Stomach (tissue), 9 donors: ENCODE results near the gene ENAH. TPM values are rescaled to one million over a fixed set of nuclear protein-coding genes. Genes with fewer than 3 reads are reported as not detected.

Experiments used
- DNase-seq, 2 donors: peaks; one replicate each; pipeline versions ENCODE4 v3.0.0 to v3.0.0-alpha.2; 2013 to 2019
- H3K27ac ChIP-seq, 5 donors: fragments of 200-600 bp in 4 of 5; sonication (generic) in 4 of 5; one replicate each; pipeline ENCODE4 v1.5.1; 2013 to 2019; ENCODE audit warnings: mild to moderate bottlenecking in 1 of 5, moderate library complexity in 1 of 5
- H3K27me3 ChIP-seq, 3 donors: fragments of 200-600 bp; sonication (generic); one replicate each; pipeline ENCODE4 v1.5.1; 2017 to 2019; ENCODE audit warnings: mixed run types in 1 of 3
- H3K36me3 ChIP-seq, 4 donors: fragments of 200-600 bp; sonication (generic); 1 replicate in 3 of 4; 2 replicates in 1 of 4; pipeline ENCODE4 v1.5.1; 2016 to 2019
- H3K4me1 ChIP-seq, 4 donors: fragments of 200-600 bp; sonication (generic); one replicate each; pipeline ENCODE4 v1.5.1; 2016 to 2019
- H3K4me3 ChIP-seq, 4 donors: fragments of 200-600 bp; sonication (generic) in 3 of 4; one replicate each; pipeline ENCODE4 v1.5.1; 2016 to 2019; ENCODE audit warnings: mild to moderate bottlenecking in 1 of 4
- H3K9me3 ChIP-seq, 4 donors: fragments of 200-600 bp; sonication (generic); one replicate each; pipeline ENCODE4 v1.5.1; 2016 to 2019
- EP300 ChIP-seq: sonication (generic); formaldehyde crosslinking; IDR thresholded peaks from one replicate; pipeline ENCODE4 v1.6.1; 2017; ENCODE audit warnings: antibody characterized with exemption
- POLR2A ChIP-seq, 4 donors: fragments of 450-650 bp; IDR thresholded peaks; one replicate each; pipeline ENCODE4 v1.6.1; 2016; ENCODE audit warnings: antibody characterized with exemption in 4 of 4, control low read depth in 2 of 4, mild to moderate bottlenecking in 1 of 4, moderate library complexity in 1 of 4
- POLR2AphosphoS5 ChIP-seq, 3 donors: sonication (generic); formaldehyde crosslinking; IDR thresholded peaks; one replicate each; pipeline ENCODE4 v1.6.1; 2016; ENCODE audit warnings: antibody characterized with exemption in 3 of 3
- WGBS, 5 donors: extraction: QIAGEN DNeasy Blood & Tissue Kit in 3 of 5; methylation state at CpG; one replicate each; pipeline versions ENCODE4 v1.1.5 to v1.1.7; 2013 to 2018; 5-methylcytosine and 5-hydroxymethylcytosine counted together
- intact Hi-C: fragments of 100-400 bp; cut with DNase I; formaldehyde crosslinking; loops from one replicate; pipeline ENCODE4 v1.15.1; 2023; ENCODE audit warnings: low total_unique reads
- polyA plus RNA-seq, 3 donors: library from polyadenylated mRNA; stranded (reverse); fragments of 200-250 nt; gene quantifications; one replicate each; pipeline ENCODE4 v1.2.3, GENCODE V29; 2013
- total RNA-seq, 5 donors: library from RNA; depleted of rRNA; stranded (reverse); fragments of >200 nt; gene quantifications; one replicate each; pipeline versions ENCODE4 v1.1.0 to v1.2.3, GENCODE V29; 2014 to 2016
- TF ChIP-seq, protein P1 (sequence below), 7 experiments: fragments of 450-650 bp in 4 of 7; fragments of 200-600 bp in 3 of 7; sonication (generic) in 3 of 7; IDR thresholded peaks; one replicate each; pipeline ENCODE4 v1.5.1; 2016 to 2019; ENCODE audit warnings: antibody characterized with exemption in 7 of 7, control low read depth in 2 of 7, mild to moderate bottlenecking in 1 of 7
- donor health status: healthy with polysubstance abuse.
- donor health status: Bipolar disorder and iron deficiency.
- donor health status: healthy.

ENAH gene
- total and polyA plus RNA-seq, 8 donors = 8.5 to 186 (median 110) TPM

DNA sequence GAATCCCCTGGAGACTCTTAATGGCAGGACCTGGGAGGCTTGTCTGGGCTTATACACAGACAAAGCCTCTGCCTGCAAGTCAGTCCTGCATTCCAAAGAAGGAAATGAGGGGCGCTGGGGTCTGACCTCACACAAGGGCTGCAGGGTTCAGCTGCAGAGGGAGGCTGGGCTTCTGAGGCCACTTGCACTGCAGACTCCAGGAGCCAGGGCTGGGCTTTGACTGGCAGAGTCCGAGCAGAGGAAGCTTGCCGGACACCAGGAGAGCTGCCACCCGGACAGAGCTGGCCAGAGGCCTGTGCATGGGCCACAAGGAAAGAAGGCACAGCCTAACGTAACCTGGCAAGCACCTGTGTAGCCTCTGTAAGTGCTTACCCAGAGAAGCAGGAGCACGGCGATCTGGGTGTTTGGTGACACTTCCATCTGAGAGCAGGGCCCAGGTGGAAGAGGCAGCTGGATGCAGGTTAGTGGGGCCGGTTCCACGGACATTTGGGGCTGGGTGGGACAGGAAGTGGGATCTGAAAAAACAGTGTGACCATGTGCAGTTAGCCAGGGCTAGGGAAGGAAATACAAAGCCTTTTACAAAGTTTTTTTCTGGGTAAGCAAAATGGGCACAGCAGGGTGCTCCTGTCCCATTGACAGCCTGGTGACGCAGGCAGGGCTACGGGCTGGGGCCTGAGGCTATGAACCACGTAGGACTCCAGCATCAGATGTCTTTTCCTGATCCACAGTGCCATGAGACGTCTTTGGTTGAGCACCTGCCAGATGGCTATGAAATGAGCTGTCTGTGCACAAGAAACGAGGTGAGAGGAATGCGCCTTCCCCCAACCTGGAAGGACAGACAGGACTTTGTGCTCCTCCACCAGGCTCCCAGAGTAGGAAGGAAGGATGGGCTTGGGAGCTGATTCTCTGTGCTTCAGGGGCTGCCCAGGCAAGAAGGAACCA, 187.8 kb downstream of the ENAH start:
- TF ChIP-seq EP300 (no peak), POLR2A (IDR thresholded peaks at IDR 0.05) (no peak), POLR2AphosphoS5 (IDR thresholded peaks at IDR 0.05) (no peak)
- TF ChIP-seq, protein P1, sequence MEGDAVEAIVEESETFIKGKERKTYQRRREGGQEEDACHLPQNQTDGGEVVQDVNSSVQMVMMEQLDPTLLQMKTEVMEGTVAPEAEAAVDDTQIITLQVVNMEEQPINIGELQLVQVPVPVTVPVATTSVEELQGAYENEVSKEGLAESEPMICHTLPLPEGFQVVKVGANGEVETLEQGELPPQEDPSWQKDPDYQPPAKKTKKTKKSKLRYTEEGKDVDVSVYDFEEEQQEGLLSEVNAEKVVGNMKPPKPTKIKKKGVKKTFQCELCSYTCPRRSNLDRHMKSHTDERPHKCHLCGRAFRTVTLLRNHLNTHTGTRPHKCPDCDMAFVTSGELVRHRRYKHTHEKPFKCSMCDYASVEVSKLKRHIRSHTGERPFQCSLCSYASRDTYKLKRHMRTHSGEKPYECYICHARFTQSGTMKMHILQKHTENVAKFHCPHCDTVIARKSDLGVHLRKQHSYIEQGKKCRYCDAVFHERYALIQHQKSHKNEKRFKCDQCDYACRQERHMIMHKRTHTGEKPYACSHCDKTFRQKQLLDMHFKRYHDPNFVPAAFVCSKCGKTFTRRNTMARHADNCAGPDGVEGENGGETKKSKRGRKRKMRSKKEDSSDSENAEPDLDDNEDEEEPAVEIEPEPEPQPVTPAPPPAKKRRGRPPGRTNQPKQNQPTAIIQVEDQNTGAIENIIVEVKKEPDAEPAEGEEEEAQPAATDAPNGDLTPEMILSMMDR (IDR thresholded peaks at IDR 0.05) = no peak
- Histone ChIP-seq H3K27me3 (no peaks in the 10 kb centered on the region), H3K36me3 (no peaks in the 10 kb centered on the region), H3K27ac (no peak overlapping the region), H3K9me3 (no peaks in the 10 kb centered on the region), H3K4me3 (no peak overlapping the region), H3K4me1 (peaks cover 9 to 53% (median 25%) of the 10 kb centered on the region in 4 donors)
- whole genome bisulfite sequencing, 5 donors = 72 to 79% (median 77%) methylated on average over 12 to 15 of the region's 15 CpGs
- DNase-seq = no peak
- intact Hi-C loops = no loop called here

DNA sequence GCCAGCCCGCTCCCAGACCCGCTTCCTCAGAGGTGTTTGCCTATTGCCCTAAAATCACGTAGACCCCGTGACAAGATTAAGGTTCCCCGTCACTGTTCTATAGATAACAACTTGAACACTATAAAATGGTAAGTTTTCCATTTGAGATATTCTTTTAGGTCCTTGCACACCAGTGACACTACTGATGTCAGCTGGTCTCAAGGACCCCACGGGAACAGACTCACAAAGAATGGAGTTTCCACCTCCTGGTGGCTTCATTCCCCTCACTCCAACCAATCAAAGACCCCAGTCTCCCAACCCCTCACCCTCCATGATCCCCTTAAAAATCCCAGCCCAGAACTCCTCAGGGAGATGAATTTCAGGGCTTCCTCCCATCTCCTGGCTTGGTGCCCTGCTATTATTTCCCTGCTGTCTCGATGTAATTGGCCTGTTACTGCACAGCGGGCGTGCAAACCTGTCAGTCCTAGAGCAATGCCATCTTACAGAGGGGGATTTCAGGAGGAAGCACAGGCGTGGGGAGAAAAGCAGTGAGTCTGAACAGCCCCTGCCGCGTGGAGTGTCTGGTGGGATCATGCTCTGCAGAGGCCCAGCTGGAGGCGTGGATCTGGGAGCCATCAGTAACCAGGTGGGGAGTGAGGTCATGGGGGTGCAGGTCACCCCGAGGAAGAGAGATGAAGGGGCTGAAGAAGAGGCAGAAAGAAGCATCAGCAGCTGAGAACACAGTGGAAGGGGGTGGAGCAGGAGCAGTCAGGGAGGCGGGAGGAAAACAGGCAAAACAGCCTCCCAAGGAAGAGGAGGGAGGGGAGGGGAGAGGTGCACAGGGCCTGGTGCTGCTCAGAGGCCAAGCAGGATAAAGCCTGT, 190.0 kb downstream of the ENAH start:
- peak in 1 of 2 donors; percentile 68 for DNase-seq
- Histone ChIP-seq H3K36me3 (no peaks in the 10 kb centered on the region), H3K4me1 (peaks cover 9 to 52% (median 29%) of the 10 kb centered on the region in 4 donors), H3K9me3 (no peaks in the 10 kb centered on the region), H3K27ac (peak overlapping the region in 1 of 5 donors; percentile 58), H3K27me3 (no peaks in the 10 kb centered on the region), H3K4me3 (no peak overlapping the region)
- intact Hi-C loops = no loop called here
- 43 to 48% (median 47%) methylated on average over 15 of the region's 15 CpGs for WGBS, 5 donors
- TF ChIP-seq, protein P1 (IDR thresholded peaks at IDR 0.05) = no peak

DNA sequence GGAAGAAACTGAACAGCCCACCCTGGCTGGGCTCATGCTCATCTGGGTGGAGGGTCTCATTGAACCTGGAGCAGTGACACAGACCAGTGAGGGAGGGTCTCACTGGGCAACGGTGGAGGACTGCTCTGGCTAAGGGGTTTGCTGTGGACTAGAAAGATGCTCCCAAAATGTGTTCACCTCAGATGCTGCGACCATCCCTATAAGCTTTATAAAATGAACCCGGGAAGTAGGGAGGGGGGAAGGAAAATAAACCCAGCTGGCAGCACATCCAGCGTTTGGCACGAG, 190.6 kb downstream of the ENAH start:
- H3K27me3 ChIP-seq = no peaks in the 10 kb centered on the region
- TF ChIP-seq EP300 (no peak), POLR2AphosphoS5 (IDR thresholded peaks at IDR 0.05) (no peak), POLR2A (IDR thresholded peaks at IDR 0.05) (no peak)
- TF ChIP-seq, protein P1 (IDR thresholded peaks at IDR 0.05) = no peak
- intact Hi-C loops = no loop called here
- no peaks in the 10 kb centered on the region for H3K9me3 ChIP-seq
- H3K27ac ChIP-seq = peak overlapping the region in 1 of 5 donors; percentile 58
- H3K4me1 ChIP-seq = peaks cover 9 to 47% (median 29%) of the 10 kb centered on the region in 4 donors
- DNase-seq = peak in 1 of 2 donors; percentile 58
- WGBS, 5 donors = 24 to 45% (median 29%) methylated on average over 5 of the region's 5 CpGs
- no peak overlapping the region for H3K4me3 ChIP-seq
- no peaks in the 10 kb centered on the region for H3K36me3 ChIP-seq

DNA sequence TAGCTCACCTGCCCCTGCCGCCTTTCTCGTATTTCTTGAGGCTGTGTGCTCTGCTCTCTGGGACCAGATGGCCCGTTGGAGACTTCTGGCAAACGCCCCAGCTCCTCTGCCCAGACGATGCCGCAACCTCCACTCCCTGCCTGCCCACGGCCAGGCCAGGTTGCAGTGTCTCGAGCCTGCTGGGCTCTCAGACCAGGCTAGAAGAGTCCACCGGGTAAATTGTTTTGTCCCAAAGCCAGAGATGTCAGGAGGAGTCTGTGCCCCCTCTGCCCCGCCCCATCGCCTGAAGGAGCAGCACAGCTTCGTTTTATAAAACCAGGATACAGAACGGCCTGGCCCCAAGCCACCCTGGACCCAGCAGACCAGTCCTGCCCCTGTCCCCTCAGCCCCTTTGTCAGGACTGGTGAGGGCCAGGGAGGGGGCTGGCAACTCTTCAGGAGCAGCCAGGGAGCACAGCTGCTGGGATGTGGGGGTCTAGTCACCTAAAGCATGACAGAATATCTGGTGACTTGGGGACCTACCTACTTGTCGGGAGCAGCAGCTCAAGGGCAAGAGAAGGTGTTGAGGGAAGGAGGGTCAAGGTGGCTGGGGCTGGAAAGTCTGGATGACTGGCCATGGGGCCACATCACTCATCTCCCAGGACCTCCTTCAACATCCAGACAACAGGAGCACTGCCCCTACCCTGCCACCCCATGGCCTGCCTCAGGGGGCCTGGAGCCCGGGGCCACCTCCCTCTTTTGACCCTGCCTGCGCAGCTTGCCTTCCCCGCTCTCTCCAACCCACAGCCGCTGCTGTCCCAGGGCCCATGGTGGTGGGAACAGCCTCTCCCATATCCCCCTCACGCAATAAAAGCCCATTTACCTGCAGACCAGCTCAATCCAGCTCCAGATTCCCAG, 191.1 kb downstream of the ENAH start:
- peak overlapping the region in 3 of 5 donors; percentile 26 to 58 (median 41) for H3K27ac ChIP-seq
- H3K4me1 ChIP-seq = peaks cover 9 to 41% (median 29%) of the 10 kb centered on the region in 4 donors
- TF ChIP-seq, protein P1 (IDR thresholded peaks at IDR 0.05) = no peak
- no peak for TF ChIP-seq POLR2AphosphoS5 (IDR thresholded peaks at IDR 0.05)
- DNase-seq = no peak
- intact Hi-C loops = no loop called here
- 66 to 75% (median 75%) methylated on average over 18 to 19 of the region's 19 CpGs for WGBS, 5 donors
- no peaks in the 10 kb centered on the region for H3K36me3 ChIP-seq
- no peaks in the 10 kb centered on the region for H3K27me3 ChIP-seq
- H3K9me3 ChIP-seq = no peaks in the 10 kb centered on the region
- no peak overlapping the region for H3K4me3 ChIP-seq
